GM19099 (cell line): Measurements from ENCODE around the gene TRIM42.

Experiments used
- POLR2A ChIP-seq: IDR thresholded peaks from 3 replicates; pipeline ENCODE4 v1.6.1; 2011; ENCODE audit warnings: low read depth; ENCODE audit not compliant: insufficient read length; ENCODE audit errors: extremely low read depth

The TRIM42 gene

DNA sequence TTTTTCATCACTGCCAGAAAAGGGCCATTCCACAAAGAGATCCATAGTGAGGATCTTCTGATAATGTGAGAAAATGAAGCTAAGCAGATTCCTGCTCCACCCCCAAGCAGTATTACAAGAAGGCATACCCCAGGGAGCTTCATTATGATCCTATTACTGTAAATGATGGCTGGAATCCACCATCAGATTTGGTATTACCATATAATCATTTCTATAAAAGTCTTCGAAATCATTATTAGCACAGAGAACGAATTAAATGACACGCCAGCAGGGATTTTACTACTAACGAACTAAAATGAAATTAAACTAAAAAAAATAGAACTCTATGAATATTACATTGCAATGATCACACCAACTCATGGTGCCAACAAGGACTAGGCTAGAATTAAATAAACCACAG lies 24.4 kb downstream of the TRIM42 start:
- TF ChIP-seq POLR2A: no peak

DNA sequence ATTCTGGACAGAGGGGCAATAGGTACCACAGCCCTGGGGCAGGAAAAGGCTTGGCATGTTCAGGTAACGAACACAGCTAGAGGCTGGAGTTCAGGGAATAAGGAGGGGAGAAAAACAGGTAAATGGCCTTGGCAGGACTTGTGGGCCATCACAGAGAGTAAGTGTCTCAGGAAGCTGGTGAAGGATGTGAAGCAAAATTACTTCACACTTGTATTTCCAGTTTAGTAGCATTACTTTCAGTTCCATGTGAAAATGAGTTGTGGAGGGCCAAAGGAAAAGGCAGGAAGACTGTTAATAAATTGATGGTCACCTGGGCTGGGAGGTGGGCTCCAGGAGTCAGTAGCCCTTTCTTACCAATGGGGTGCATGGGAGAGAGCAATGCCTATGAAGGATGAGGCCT lies 25.6 kb downstream of the TRIM42 start:
- TF ChIP-seq POLR2A: no peak

DNA sequence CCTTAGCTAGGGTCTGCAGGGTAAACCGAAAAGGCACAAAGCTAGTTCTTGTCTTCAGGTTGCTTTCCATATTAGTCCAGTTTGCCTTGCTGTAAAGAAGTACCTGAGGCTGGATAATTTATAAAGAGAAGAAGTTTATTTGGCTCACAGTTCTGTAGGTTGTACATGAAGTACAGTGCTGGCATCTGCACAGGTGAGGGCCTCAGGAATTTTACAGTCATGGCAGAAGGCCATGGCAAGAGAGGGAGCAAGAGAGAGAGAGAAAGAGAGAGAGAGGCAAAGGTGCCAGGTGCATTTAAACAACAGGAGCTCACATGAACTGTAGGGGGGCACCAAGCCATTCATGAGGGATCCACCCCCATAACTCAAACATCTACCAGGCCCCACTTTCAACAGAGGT lies 26.9 kb downstream of the TRIM42 start:
- no peak for TF ChIP-seq POLR2A

DNA sequence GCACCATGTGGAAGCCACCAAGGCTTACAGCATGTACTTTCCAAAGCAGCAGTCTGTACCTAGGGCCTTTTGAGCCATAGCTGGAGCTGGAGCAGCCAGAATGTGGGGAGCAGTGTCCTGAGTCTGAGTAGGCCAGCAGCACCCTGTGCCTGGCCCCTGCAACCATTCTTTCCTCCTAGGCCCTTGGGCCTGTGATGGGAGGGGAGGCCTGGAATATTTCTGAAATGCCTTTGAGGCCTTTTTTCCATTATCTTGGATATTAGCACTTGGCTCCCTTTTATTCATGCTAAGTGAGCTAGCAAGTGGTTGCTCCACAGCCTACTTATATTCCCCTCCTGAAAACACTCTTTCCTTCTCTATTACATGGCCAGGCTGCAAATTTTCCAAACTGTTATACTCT lies 28.1 kb downstream of the TRIM42 start:
- TF ChIP-seq POLR2A: no peak

DNA sequence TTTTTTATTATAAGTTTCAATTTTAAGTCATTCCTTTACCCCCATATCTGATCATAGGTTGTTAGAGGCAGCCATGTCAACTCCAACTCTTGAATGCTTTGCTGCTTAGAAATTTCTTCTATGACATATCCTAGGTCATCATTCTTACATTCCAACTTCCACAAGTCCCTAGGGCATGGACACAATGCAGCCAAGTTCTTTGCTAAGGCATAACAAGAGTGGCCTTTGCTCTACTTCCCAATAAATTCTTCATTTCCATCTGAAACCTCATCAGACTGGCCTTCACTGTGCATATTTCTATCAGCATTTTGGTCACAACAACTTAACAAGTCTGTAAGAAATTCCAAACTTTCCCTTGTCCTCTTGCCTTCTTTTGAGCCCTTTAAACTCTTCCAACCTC lies 28.5 kb downstream of the TRIM42 start:
- TF ChIP-seq POLR2A: no peak

DNA sequence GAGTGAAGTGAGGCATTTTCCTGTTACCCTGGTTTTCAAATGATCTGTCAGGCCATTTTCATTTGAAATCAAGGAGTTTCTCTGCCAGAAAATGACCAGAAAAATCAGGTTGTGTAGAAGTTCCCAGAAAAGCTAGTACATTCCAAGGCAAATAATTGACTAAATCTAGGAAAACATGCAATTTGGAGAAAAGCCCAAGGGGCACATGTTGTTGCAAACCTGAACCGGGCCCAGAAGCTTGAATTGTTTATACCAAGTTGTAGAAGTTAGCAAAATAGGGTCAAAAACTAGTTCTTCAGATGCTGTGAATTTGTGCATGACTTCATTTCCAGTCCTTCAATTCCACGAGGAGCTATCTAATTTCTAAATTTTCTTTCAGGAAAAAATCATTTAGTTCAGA lies 31.0 kb downstream of the TRIM42 start:
- no peak for TF ChIP-seq POLR2A

DNA sequence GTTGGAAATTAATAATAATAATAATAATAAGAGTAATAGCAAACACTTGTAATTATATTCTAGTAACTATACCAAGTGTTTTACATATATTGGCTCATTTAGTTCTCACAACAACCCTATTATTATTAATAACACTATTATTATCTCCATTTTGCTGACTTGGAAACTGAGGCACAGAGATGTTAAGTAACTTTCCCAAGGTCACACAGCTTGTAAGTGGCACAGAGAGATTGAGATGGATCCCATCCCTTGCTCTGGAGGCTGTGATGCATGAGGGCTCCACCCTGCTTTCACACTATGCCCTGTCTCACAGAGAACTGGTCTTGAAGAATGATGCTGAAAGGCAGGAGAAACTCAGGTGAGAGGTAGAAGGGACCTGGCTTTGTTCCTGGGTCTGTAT lies 31.9 kb downstream of the TRIM42 start:
- no peak for TF ChIP-seq POLR2A

DNA sequence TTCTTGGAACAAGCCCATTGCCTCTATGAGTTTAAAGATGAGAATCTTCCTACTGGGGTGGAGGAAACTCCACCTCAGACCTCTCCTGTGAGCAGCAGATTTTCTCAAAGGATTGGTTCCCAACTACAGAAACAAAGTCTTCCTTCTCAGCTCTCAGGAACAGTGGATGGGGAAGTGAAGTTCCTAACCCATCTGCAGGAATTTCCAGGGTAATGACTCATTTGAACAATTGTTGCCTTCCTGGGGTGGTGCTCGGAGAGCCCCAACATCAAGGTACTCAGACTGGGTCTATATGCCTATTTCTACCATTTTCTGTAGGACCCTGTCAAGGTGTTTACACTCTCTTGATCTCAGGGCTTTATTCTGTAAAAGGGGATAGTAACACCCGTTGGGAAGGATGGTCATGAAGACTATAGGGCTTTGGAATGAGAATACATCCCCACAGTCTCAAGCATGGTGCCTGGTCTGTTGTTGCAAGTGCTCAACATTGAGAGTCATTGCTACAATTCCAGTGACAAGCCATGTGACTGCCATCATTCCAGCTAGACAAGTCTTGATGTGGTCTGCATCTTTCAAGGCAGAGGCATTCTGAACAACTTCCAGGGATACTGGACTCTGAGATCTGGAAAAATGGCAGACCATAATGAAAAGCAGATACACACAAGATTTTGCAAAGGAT lies 33.0 kb downstream of the TRIM42 start:
- no peak for TF ChIP-seq POLR2A

DNA sequence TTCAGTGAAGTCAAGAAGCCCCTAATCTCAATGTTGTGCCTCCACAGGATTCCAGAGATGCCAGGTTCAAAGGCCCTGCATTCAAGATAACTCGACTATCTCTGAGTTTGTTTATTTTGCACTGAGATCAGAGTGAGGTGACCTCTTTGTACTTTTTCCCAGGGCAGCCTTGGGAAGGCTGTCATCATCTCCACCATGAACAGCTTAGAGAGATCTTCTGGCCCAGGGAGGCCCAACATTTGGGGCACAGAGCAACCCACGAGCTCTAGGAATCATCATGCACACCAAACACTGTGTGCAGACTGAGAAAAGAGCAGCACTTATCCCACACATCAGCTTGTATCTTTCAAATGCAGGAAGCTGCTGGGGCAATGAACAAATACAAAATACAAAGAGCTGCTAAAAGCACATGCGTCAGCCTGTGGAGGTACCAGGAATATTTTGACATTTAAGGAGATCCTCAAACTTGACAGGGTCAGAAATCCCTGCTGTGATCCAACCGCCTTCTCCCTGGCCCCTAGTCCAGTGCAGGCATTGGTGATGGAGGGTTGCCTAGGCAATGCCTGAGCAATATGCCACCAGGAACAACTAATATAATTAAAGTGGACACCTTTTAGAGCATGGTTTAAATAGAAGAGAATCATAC lies 33.6 kb downstream of the TRIM42 start:
- TF ChIP-seq POLR2A: no peak

DNA sequence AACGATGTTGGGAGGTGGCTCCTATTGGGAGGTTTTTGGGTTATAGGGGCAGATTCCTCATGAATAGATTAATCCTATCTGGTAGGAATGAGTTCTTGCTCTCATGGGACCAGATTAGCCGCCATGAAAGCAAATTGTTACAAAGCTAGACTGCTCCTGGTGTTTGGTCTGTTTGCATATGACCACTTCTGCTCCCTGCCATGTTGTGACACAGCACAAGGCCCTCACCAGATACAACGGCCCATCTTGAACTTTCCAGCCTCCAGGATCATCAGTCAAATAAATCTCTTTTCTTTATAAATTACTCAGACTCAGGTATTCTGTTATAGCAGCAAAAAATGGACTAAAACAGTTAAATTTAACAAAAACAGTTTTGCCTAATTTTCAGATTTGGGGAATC lies 34.4 kb downstream of the TRIM42 start:
- no peak for TF ChIP-seq POLR2A

DNA sequence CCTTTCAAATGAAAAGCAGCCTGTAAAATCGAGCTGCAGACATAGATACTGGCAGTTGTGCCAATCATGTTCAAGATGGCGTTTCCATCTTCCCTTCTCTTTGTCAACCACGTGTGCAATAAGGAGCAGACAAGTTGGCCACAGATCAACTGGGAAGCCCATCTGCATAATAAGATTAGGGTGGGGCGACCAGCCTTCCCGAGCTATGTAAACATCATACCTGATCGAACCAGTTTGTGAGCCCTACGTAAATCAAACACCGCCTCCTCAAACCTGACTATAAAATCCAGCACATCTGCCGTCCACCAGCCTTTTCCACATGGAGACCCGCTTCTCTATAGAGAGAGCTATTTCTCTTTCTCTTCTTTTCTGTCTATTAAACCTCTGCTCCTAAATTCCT lies 37.2 kb downstream of the TRIM42 start:
- TF ChIP-seq POLR2A: no peak

DNA sequence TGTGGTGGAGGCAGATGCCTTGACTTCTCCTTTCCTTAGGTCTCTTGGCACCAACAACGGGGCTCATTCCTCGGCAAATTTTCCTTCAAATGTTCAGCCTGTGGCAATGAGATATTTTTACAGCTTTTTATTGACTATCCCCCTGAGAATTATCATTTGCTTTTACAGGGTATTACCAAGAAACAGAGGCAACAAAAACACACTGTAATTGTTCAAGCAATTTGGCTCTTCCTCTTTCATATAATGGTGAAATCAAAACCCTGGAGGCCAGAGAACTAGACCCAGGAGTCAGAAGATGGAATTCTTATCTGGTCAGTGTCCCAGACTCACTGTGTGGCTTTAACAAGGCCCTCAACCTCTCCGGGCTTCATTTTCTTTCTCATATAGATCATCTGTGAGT lies 40.1 kb downstream of the TRIM42 start:
- TF ChIP-seq POLR2A: no peak

DNA sequence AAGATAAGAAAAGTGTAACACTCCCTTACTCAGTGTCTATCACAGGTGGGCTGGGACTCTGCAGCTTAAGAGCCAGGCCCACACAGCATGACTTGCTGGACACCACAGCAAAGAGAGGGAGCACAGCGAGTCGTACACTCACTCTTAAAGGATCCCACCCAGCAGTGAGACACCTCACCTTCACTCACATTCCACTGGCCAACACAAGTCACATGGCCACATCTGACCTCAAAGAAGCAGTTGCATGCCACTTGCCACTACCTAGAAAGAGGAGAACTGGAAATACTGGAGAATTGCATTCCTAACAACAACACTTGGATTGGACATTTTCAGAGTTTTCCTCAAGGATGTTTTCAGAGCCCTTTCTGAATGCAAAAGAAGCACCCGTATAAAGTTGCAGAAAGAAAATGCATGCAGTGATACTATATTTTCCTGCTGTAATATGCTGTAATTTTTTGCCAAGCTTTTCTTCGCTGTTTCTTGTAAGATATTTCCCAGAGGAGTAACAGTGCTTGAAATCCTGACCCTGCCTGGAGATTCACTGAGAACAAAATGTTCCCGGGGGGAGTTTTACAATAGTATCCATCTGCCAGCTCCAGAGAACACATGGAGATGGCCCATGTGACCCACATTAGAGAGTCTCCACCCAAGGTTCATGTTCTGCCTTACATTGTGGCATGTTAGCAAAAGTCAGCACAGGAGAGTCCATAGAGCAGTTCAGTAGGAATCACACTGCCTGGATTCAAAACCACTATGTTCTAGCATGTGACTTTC lies 42.2 kb downstream of the TRIM42 start:
- TF ChIP-seq POLR2A: no peak

DNA sequence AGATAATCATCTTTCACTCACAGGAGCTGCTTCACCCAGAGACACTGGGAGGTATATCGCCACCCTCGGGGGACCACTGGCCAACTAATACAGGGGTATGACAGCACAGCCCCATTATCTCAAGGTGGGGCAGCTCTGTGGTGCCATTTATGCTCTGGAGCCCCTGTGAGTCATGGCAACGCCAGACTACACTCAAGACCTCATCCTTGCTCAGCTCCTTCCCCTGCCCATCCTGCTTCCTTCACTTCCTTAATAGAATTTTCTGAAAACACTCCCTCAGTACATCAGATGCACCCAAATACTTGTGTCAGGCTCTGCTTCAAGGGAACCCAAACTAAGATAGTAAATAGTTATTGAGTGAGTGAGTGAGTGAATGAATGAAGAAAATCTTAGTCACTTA lies 45.7 kb downstream of the TRIM42 start:
- TF ChIP-seq POLR2A: no peak

DNA sequence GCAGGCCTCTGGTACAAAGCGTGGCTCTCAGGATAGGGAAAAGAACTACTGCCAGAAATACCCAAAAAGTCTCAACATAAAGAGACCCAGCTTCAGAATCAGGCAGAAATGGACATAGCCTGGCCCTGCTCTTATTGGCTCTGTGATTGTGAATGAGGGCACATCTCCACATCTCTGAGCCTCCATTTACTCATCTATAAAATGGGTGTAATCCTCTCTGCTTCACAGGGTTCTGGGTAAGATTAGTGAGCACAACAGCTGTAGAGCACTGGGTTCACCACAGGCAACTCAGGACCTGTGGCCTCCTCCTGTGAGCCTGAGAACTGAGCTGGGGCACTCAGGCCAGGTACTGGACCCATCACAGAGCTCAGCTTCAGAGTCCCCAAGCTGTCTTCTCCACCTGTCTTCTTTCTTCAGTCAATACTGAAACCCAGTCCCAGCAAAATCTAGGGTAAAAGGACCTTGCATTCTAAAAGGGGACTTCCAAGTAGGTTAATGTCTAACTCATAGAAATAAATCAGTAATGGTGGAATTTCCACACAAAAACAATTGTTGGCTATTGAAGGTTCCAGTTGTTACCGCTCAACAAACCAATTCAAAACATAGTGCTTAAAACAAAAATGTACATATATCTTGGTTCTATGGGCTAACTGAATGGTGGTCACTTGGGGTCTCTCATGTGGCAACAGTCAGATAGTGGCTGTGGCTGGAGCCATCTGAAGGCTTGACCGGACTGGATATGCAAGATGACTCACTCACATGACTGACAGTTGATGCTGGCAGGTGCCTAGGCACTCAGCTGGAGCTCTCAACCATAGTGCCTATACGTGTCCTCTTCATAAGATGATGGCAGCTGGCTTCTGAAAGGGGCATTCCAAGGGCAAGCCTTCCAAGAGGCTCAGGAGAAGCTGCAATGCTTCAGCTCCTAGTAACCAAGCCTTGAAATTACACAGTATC lies 47.3 kb downstream of the TRIM42 start:
- TF ChIP-seq POLR2A: peak; percentile 61
